Mucosa of descending colon (tissue), 3 donors: ENCODE data around the gene EBF4. TPM values are rescaled to one million over a fixed set of nuclear protein-coding genes. Genes with fewer than 3 reads are reported as not detected.

Experiments
- ATAC-seq: fragments of 200-7000 bp; cut with Tn5 transposase; one replicate; pipeline ENCODE4 v1.9.1; 2020; ENCODE audit warnings: mild to moderate bottlenecking, moderate library complexity
- DNase-seq, 3 donors: peaks; one replicate each; pipeline ENCODE4 v3.0.0-alpha.2; 2020
- H3K36me3 ChIP-seq: fragments of 200-600 bp; one replicate; pipeline ENCODE4 v1.8.0; 2021; ENCODE audit warnings: low read depth, mild to moderate bottlenecking
- H3K4me1 ChIP-seq: fragments of 200-600 bp; one replicate; pipeline ENCODE4 v1.8.0; 2021; ENCODE audit warnings: low read depth, mild to moderate bottlenecking
- H3K4me3 ChIP-seq: fragments of 200-600 bp; one replicate; pipeline ENCODE4 v1.8.0; 2021; ENCODE audit warnings: mild to moderate bottlenecking
- H3K9me3 ChIP-seq: fragments of 200-600 bp; one replicate; pipeline ENCODE4 v1.8.0; 2021; ENCODE audit warnings: mild to moderate bottlenecking
- CTCF ChIP-seq: fragments of 200-600 bp; IDR thresholded peaks from one replicate; pipeline ENCODE4 v1.8.0; 2022; ENCODE audit warnings: antibody characterized with exemption, mild to moderate bottlenecking
- intact Hi-C, 2 donors: fragments of 100-400 bp; cut with DNase I in 1 of 2; cut with micrococcal nuclease in 1 of 2; formaldehyde crosslinking; loops; one replicate each; pipeline versions ENCODE4 v1.11.0 to v1.11.1; 2022; cut with DNase I, micrococcal nuclease
- total RNA-seq, 3 donors: library from RNA; stranded (reverse); fragmentation: NEBNext Ultra II Directional in 2 of 3; extraction: Animal tissue kit (Norgen Biotek cat#: 25700) in 2 of 3; gene quantifications; one replicate each; pipeline versions ENCODE4 v1.2.1 to v1.2.4, GENCODE V29; 2021 to 2023
- donor health status: DM: no; HTN: no; CAD: no; lungs with moderate emphysema.
- donor health status: DM: no; HTN: no; CAD: no.
- donor health status: DM: no; HTN: yes; CAD: no.

The EBF4 gene
- total RNA-seq, 3 donors from 2014 or later: 3.6 to 53.3 (median 4.5) TPM

GRCh38 chr20:2707353-2708072 lies 14.9 kb downstream of the EBF4 start:
- intact Hi-C loops: no loop called here
- DNase-seq: no peak
- Histone ChIP-seq H3K9me3 (no peaks in the 10 kb centered on the region), H3K4me3 (no peak overlapping the region), H3K4me1 (no peaks in the 10 kb centered on the region), H3K36me3 (no peaks in the 10 kb centered on the region)
- ATAC-seq: no peak
- no peak for TF ChIP-seq CTCF

- DNase-seq (no peak), ATAC-seq (no peak)
- Histone ChIP-seq H3K4me3 (no peak overlapping the region), H3K36me3 (no peaks in the 10 kb centered on the region), H3K4me1 (no peaks in the 10 kb centered on the region), H3K9me3 (no peaks in the 10 kb centered on the region)
- no peak for TF ChIP-seq CTCF
- intact Hi-C loops: no loop called here
Observed at GRCh38 chr20:2708073-2708415, 15.5 kb downstream of the EBF4 start.

GRCh38 chr20:2708665-2709064 lies 16.1 kb downstream of the EBF4 start:
- DNase-seq (no peak), ATAC-seq (no peak)
- no peak for TF ChIP-seq CTCF
- Histone ChIP-seq H3K36me3 (no peaks in the 10 kb centered on the region), H3K4me1 (no peaks in the 10 kb centered on the region), H3K9me3 (no peaks in the 10 kb centered on the region), H3K4me3 (no peak overlapping the region)
- intact Hi-C loops: no loop called here

- intact Hi-C loops: no loop called here
- Histone ChIP-seq H3K9me3 (no peaks in the 10 kb centered on the region), H3K4me3 (no peak overlapping the region), H3K4me1 (no peaks in the 10 kb centered on the region), H3K36me3 (no peaks in the 10 kb centered on the region)
- ATAC-seq (no peak), DNase-seq (no peak)
- TF ChIP-seq CTCF: no peak
Observed at GRCh38 chr20:2709205-2709981, 16.8 kb downstream of the EBF4 start.

- intact Hi-C loops: no loop called here
- DNase-seq: no peak
- H3K4me3 ChIP-seq: no peak overlapping the region
- no peaks in the 10 kb centered on the region for H3K36me3 ChIP-seq
- TF ChIP-seq CTCF: no peak
- H3K4me1 ChIP-seq: no peaks in the 10 kb centered on the region
- peak; percentile 39 for ATAC-seq
- peaks cover 8% of the 10 kb centered on the region for H3K9me3 ChIP-seq
Observed at GRCh38 chr20:2713285-2713684, 20.7 kb downstream of the EBF4 start.
